Measurements from ENCODE around the gene VILL.

GRCh38 chr3:37943631-37944314, 46.8 kb upstream of the VILL start:
- TF ChIP-seq CTCF (IDR thresholded peaks at IDR 0.05) (no peak), POLR2AphosphoS5 (IDR thresholded peaks at IDR 0.05) (no peak)
